Measurements from ENCODE around the gene FAM170B.

GRCh38 chr10:49158915-49159314, 25.1 kb upstream of the FAM170B start:
- no peak for TF ChIP-seq POLR2A (IDR thresholded peaks at IDR 0.05; ENCODE audit: low read depth, low read length)
- no peak for TF ChIP-seq TAF1 (IDR thresholded peaks at IDR 0.05; ENCODE audit: borderline replicate concordance, low read depth, low read length)
- TF ChIP-seq POLR2AphosphoS5 (IDR thresholded peaks at IDR 0.05; ENCODE audit: low read depth, low read length): no peak

All from GM12892 (cell line).